ENCODE results near the gene THRAP3. TPM values are rescaled to one million over a fixed set of nuclear protein-coding genes. Genes with fewer than 3 reads are reported as not detected.

Gene THRAP3
- total RNA-seq, 1 experiment from 2014 or later = 133 TPM

- ChIA-PET CTCF (no interaction called here), POLR2A (ENCODE audit: low non-redundant PET) (no interaction called here)
- Histone ChIP-seq H3K4me1 (ENCODE audit: insufficient read depth, low read length, poor library complexity, severe bottlenecking) (peaks cover 12% of the 10 kb centered on the region), H3K36me3 (ENCODE audit: insufficient read depth, low read length, poor library complexity, severe bottlenecking) (no peaks in the 10 kb centered on the region), H3K9me3 (ENCODE audit: low read depth, low read length, poor library complexity, severe bottlenecking) (no peaks in the 10 kb centered on the region), H3K4me3 (ENCODE audit: low read depth, low read length, poor library complexity, severe bottlenecking) (peak overlapping the region; percentile 65), H3K27ac (ENCODE audit: low read depth, low read length, poor library complexity, severe bottlenecking) (no peak overlapping the region), H3K27me3 (replicated peaks; ENCODE audit: insufficient read depth, low read depth, low read length, poor library complexity) (no peaks in the 10 kb centered on the region)
- TF ChIP-seq EZH2 (IDR thresholded peaks at IDR 0.05; ENCODE audit: borderline replicate concordance, low read depth, low read length, poor library complexity, severe bottlenecking) = no peak
- TF ChIP-seq, protein P1, sequence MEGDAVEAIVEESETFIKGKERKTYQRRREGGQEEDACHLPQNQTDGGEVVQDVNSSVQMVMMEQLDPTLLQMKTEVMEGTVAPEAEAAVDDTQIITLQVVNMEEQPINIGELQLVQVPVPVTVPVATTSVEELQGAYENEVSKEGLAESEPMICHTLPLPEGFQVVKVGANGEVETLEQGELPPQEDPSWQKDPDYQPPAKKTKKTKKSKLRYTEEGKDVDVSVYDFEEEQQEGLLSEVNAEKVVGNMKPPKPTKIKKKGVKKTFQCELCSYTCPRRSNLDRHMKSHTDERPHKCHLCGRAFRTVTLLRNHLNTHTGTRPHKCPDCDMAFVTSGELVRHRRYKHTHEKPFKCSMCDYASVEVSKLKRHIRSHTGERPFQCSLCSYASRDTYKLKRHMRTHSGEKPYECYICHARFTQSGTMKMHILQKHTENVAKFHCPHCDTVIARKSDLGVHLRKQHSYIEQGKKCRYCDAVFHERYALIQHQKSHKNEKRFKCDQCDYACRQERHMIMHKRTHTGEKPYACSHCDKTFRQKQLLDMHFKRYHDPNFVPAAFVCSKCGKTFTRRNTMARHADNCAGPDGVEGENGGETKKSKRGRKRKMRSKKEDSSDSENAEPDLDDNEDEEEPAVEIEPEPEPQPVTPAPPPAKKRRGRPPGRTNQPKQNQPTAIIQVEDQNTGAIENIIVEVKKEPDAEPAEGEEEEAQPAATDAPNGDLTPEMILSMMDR (conservative IDR thresholded peaks at IDR 0.05; ENCODE audit: low read depth, low read length) = no peak
- intact Hi-C loops (cut with micrococcal nuclease; ENCODE audit: unreplicated experiment) = no loop called here
- no peak for DNase-seq (ENCODE audit: low spot score)
- no TSS peak for BruUV-seq (replicated peaks)
Measured at GRCh38 chr1:36322786-36323635, 98.8 kb downstream of the THRAP3 start.

GRCh38 chr1:36323636-36324352, 99.6 kb downstream of the THRAP3 start, which contains the start of gene EVA1B:
Gene EVA1B, minus strand, starts transcription at chr1:36323645. Its CDS starts 608 bp downstream, at chr1:36323037.
- intact Hi-C loops (cut with micrococcal nuclease; ENCODE audit: unreplicated experiment) = no loop called here
- no TSS peak for BruUV-seq (replicated peaks)
- Histone ChIP-seq H3K9me3 (ENCODE audit: low read depth, low read length, poor library complexity, severe bottlenecking) (no peaks in the 10 kb centered on the region), H3K36me3 (ENCODE audit: insufficient read depth, low read length, poor library complexity, severe bottlenecking) (no peaks in the 10 kb centered on the region), H3K27ac (ENCODE audit: low read depth, low read length, poor library complexity, severe bottlenecking) (no peak within 1 kb of the TSS), H3K27me3 (replicated peaks; ENCODE audit: insufficient read depth, low read depth, low read length, poor library complexity) (no peaks in the 10 kb centered on the region), H3K4me3 (ENCODE audit: low read depth, low read length, poor library complexity, severe bottlenecking) (peak within 1 kb of the TSS; percentile 65), H3K4me1 (ENCODE audit: insufficient read depth, low read length, poor library complexity, severe bottlenecking) (peaks cover 12% of the 10 kb centered on the region)
- TF ChIP-seq, protein P1 (conservative IDR thresholded peaks at IDR 0.05; ENCODE audit: low read depth, low read length) = no peak
- TF ChIP-seq EZH2 (IDR thresholded peaks at IDR 0.05; ENCODE audit: borderline replicate concordance, low read depth, low read length, poor library complexity, severe bottlenecking) = no peak
- DNase-seq (ENCODE audit: low spot score) = peak; percentile 67
- ChIA-PET POLR2A (ENCODE audit: low non-redundant PET) (no interaction called here), CTCF (no interaction called here)

- Histone ChIP-seq H3K27ac (ENCODE audit: low read depth, low read length, poor library complexity, severe bottlenecking) (no peak overlapping the region), H3K4me1 (ENCODE audit: insufficient read depth, low read length, poor library complexity, severe bottlenecking) (peaks cover 12% of the 10 kb centered on the region), H3K27me3 (replicated peaks; ENCODE audit: insufficient read depth, low read depth, low read length, poor library complexity) (no peaks in the 10 kb centered on the region), H3K9me3 (ENCODE audit: low read depth, low read length, poor library complexity, severe bottlenecking) (no peaks in the 10 kb centered on the region), H3K36me3 (ENCODE audit: insufficient read depth, low read length, poor library complexity, severe bottlenecking) (no peaks in the 10 kb centered on the region), H3K4me3 (ENCODE audit: low read depth, low read length, poor library complexity, severe bottlenecking) (no peak overlapping the region)
- no peak for TF ChIP-seq EZH2 (IDR thresholded peaks at IDR 0.05; ENCODE audit: borderline replicate concordance, low read depth, low read length, poor library complexity, severe bottlenecking)
- no peak for DNase-seq (ENCODE audit: low spot score)
- POLR2A ChIA-PET (ENCODE audit: low non-redundant PET) = no interaction called here
- CTCF ChIA-PET = no interaction called here
- BruUV-seq (replicated peaks) = no TSS peak
- intact Hi-C loops (cut with micrococcal nuclease; ENCODE audit: unreplicated experiment) = no loop called here
Measured at GRCh38 chr1:36324353-36324703, 100.1 kb downstream of the THRAP3 start.
